ENCODE results near the gene HOXB13. TPM values are rescaled to one million over a fixed set of nuclear protein-coding genes. Genes with fewer than 3 reads are reported as not detected.

HOXB13 gene
- total RNA-seq, 1 donor from 2014 or later = 5.4 TPM

- TF ChIP-seq CTCF (IDR thresholded peaks at IDR 0.05) (no peak), POLR2AphosphoS5 (IDR thresholded peaks at IDR 0.05; ENCODE audit: insufficient read depth in 1 of 2, low read depth in 1 of 2) (no peak), POLR2A (IDR thresholded peaks at IDR 0.05) (no peak)
- Histone ChIP-seq H3K36me3 (no peaks in the 10 kb centered on the region), H3K4me3 (no peak overlapping the region), H3K4me1 (peaks cover 6% of the 10 kb centered on the region), H3K9me3 (no peaks in the 10 kb centered on the region), H3K27ac (no peak overlapping the region), H3K27me3 (no peaks in the 10 kb centered on the region)
- intact Hi-C loops (cut with DNase I) = loop anchor here (10.0 kb wide), 1 partner anchor 105 kb away; no protein-coding TSS in a partner anchor
- DNase-seq (ENCODE audit: extremely low spot score in 2 of 2) = no peak
Measured at GRCh38 chr17:48679385-48680096, 49.0 kb downstream of the HOXB13 start.

- intact Hi-C loops (cut with DNase I) = loop anchor here (10.0 kb wide), 1 partner anchor 106 kb away; no protein-coding TSS in a partner anchor
Measured at GRCh38 chr17:48678141-48678971, 50.2 kb downstream of the HOXB13 start.

GRCh38 chr17:48676963-48677558, 51.5 kb downstream of the HOXB13 start:
- no peaks in the 10 kb centered on the region for H3K27me3 ChIP-seq
- no peak overlapping the region for H3K4me3 ChIP-seq
- H3K9me3 ChIP-seq = no peaks in the 10 kb centered on the region
- H3K36me3 ChIP-seq = no peaks in the 10 kb centered on the region
- DNase-seq (ENCODE audit: extremely low spot score in 2 of 2) = no peak
- TF ChIP-seq POLR2A (IDR thresholded peaks at IDR 0.05) (no peak), POLR2AphosphoS5 (IDR thresholded peaks at IDR 0.05; ENCODE audit: insufficient read depth in 1 of 2, low read depth in 1 of 2) (no peak), CTCF (IDR thresholded peaks at IDR 0.05) (no peak)
- peaks cover 9% of the 10 kb centered on the region for H3K4me1 ChIP-seq
- intact Hi-C loops (cut with DNase I) = loop anchor here (10.0 kb wide), 1 partner anchor 108 kb away; no protein-coding TSS in a partner anchor
- no peak overlapping the region for H3K27ac ChIP-seq

More at GRCh38 chr17:48678141-48678971, 50.2 kb downstream of the HOXB13 start:
- no peaks in the 10 kb centered on the region for H3K9me3 ChIP-seq
- no peak overlapping the region for H3K27ac ChIP-seq
- no peak overlapping the region for H3K4me3 ChIP-seq
- H3K4me1 ChIP-seq = peaks cover 6% of the 10 kb centered on the region
- H3K36me3 ChIP-seq = no peaks in the 10 kb centered on the region
- no peaks in the 10 kb centered on the region for H3K27me3 ChIP-seq
- DNase-seq (ENCODE audit: extremely low spot score in 2 of 2) = no peak
- no peak for TF ChIP-seq POLR2A (IDR thresholded peaks at IDR 0.05)
- TF ChIP-seq POLR2AphosphoS5 (IDR thresholded peaks at IDR 0.05; ENCODE audit: insufficient read depth in 1 of 2, low read depth in 1 of 2) = no peak
- TF ChIP-seq CTCF (IDR thresholded peaks at IDR 0.05) = peak; percentile 68 to 84 (median 78)

MicroRNAs encoded within 50 kb of the gene (microRNA counts, 767-probe panel; counts per million panel counts)
- microRNA hsa-miR-3185 = 238 to 261 counts per million in 2 donors

Small RNA genes within 50 kb of the gene (microRNA-seq; reads per million reads assigned to microRNA genes)
- gene MIR3185 (ENCODE audit: borderline number of aligned reads, borderline replicate concordance) = not detected

Small RNA genes within 50 kb of the gene (small RNA-seq; reads per million reads assigned to genes)
- not detected for gene AC091179.2
- gene COX6B1P2 = not detected
- not detected for gene MIR3185
- gene RF02132 = not detected
- gene RF02133 = not detected
- not detected for gene RN7SL125P

Other genes with a start within 250 kb of the HOXB13 start
- gene HOXB1, start 197.7 kb downstream of the HOXB13 start, total RNA-seq = not detected
- 14.2 TPM for gene HOXB2, start 183.6 kb downstream of the HOXB13 start, total RNA-seq
- gene HOXB4, start 150.4 kb downstream of the HOXB13 start, total RNA-seq = 1.5 TPM
- 17.7 TPM for gene HOXB3, start 138.5 kb downstream of the HOXB13 start, total RNA-seq
- gene HOXB5, start 135.0 kb downstream of the HOXB13 start, total RNA-seq = 0.74 TPM
- gene HOXB6, start 123.8 kb downstream of the HOXB13 start, total RNA-seq = 1.2 TPM
- gene HOXB7, start 117.7 kb downstream of the HOXB13 start, total RNA-seq = 3.2 TPM
- not detected for gene HOXB8, start 113.5 kb downstream of the HOXB13 start, total RNA-seq
- gene HOXB9, start 102.4 kb downstream of the HOXB13 start, total RNA-seq = not detected
- 9.6 TPM for gene PRAC1, start 6.2 kb downstream of the HOXB13 start, total RNA-seq
- gene PRAC2, start 5.6 kb downstream of the HOXB13 start, total RNA-seq = not detected
- 0.49 TPM for gene TTLL6, start 88.5 kb upstream of the HOXB13 start, total RNA-seq
- 140 TPM for gene CALCOCO2, start 102.3 kb upstream of the HOXB13 start, total RNA-seq
- 90.8 TPM for gene ATP5MC1, start 164.0 kb upstream of the HOXB13 start, total RNA-seq
- gene UBE2Z, start 179.7 kb upstream of the HOXB13 start, total RNA-seq = 67.3 TPM
- gene SNF8, start 216.1 kb upstream of the HOXB13 start, total RNA-seq = 64.1 TPM
- not detected for gene GIP, start 239.8 kb upstream of the HOXB13 start, total RNA-seq